ENCODE measurements around the gene TACR1.

TACR1 gene

DNA sequence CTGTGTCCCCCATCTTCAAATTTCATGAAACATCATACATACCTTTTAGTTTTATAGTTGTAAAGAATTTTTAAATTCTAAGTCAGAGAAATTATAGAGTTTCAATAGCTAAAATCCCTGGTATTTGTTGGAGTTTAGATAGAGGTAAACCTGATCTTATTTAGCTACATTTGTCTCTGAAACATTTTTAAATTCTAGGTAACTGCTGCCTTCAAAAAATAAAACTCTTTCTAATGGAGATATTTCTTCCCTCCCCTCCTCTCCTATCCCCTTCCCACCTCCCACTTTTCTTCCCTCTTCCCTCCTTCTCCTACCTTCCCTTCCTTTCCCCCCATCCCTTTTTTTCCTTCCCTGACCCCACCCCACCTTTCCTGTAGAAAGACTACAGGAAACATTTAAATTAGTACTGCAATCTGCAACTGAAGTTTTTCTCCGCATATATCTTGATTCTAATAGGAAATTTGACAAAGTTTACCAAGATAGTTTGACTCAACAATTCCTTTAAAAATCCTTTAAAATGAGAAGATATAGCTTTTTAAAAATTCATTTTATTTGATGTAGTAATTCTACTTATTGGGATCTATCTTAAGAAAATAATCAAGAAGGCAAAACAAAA, 4.1 kb downstream of the TACR1 start:
- no peak overlapping the region for H3K4me3 ChIP-seq (ENCODE audit: control insufficient read depth, low read depth, low read length)
- DNase-seq (ENCODE audit: low read depth): no peak
- TF ChIP-seq, protein P1, sequence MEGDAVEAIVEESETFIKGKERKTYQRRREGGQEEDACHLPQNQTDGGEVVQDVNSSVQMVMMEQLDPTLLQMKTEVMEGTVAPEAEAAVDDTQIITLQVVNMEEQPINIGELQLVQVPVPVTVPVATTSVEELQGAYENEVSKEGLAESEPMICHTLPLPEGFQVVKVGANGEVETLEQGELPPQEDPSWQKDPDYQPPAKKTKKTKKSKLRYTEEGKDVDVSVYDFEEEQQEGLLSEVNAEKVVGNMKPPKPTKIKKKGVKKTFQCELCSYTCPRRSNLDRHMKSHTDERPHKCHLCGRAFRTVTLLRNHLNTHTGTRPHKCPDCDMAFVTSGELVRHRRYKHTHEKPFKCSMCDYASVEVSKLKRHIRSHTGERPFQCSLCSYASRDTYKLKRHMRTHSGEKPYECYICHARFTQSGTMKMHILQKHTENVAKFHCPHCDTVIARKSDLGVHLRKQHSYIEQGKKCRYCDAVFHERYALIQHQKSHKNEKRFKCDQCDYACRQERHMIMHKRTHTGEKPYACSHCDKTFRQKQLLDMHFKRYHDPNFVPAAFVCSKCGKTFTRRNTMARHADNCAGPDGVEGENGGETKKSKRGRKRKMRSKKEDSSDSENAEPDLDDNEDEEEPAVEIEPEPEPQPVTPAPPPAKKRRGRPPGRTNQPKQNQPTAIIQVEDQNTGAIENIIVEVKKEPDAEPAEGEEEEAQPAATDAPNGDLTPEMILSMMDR (conservative IDR thresholded peaks at IDR 0.05; ENCODE audit: control insufficient read depth, insufficient read depth, low read depth, low read length): no peak

DNA sequence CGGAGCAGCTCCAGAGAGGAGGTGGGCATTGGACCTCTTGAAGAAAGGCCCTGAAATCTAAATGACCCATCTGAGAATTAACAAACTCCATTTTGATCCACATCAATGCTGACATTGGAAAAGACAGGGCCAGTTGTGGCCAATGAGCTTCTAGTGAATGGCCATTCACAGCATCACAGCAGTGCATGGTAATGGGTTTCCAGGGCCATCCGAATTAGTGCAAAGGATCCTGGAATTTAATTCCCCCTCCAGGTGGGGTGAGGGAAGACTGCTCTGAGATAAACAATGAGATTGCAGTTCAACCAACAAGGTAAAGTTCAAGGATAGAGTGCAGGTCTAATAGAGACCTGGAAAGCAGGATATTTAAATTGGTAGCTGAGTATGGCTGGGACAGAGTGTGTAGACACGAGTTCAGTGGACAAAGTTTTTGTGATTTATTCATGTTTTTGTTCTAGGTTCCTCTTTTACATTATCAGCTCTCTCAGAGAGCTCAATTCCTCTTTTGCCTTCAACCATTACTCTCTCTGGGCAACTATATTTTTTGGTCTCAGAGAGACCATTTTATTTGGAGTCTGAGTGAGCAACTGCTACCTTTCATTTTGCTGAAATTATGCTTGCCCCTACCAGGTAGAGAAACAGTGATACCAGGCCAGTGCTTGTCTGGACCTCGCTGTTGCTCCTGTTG, 5.0 kb downstream of the TACR1 start:
- DNase-seq (ENCODE audit: low read depth): no peak
- TF ChIP-seq, protein P1 (conservative IDR thresholded peaks at IDR 0.05; ENCODE audit: control insufficient read depth, insufficient read depth, low read depth, low read length): no peak
- H3K4me3 ChIP-seq (ENCODE audit: control insufficient read depth, low read depth, low read length): no peak overlapping the region

DNA sequence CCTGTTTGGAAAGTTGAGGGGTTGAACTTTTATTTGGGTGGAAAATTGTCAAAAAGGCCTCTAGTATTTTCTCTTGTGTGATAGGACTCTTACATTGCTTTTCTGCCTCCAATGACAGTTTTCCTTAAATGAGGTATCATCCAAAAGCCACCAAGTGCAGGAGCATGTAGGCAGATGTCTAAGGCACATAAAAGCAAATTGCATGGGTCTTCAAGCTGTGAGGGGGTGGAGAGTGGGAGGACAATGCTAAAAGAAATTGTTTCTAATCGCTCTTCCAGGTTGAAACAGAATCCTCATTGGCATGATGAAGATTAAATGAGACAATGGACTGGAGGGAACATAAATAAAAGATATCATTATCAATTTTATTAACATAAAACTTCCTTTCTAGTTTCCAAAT, 6.8 kb downstream of the TACR1 start:
- no peak for DNase-seq (ENCODE audit: low read depth)
- no peak overlapping the region for H3K4me3 ChIP-seq (ENCODE audit: control insufficient read depth, low read depth, low read length)
- TF ChIP-seq, protein P1 (conservative IDR thresholded peaks at IDR 0.05; ENCODE audit: control insufficient read depth, insufficient read depth, low read depth, low read length): no peak

DNA sequence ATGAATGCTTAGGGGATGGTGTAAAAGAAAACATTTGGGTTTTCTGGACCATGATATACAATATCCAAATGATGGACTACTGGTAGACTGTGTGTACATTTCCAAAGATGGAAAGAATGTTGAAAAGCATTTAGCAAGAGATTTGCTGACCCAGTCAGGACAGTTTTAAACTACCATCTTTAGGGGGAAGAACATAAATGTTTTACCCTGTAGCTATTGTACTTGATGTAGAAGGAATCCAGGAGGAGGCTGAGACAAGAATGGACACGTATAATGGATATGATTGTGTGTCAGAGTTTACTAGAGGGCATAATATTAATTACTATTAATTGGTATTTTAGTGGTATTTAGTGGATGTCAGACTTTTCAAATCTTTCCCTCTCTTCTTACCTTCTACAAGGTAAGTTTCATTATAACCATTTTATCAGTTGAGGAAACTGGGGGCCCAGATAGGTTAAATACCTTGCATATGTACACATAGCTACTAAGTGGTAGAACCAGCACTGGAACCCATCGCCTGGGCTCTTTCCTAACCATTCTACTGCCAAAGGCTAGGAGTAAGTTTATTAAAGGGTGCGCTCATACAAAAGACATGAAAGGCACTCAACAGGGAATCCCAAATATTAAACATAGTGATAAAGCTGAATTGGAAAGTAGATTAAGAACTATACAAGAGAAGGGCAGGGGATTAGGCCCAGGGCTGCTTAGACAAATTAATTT, 8.9 kb downstream of the TACR1 start:
- no peak for DNase-seq (ENCODE audit: low read depth)
- no peak overlapping the region for H3K4me3 ChIP-seq (ENCODE audit: control insufficient read depth, low read depth, low read length)
- TF ChIP-seq, protein P1 (conservative IDR thresholded peaks at IDR 0.05; ENCODE audit: control insufficient read depth, insufficient read depth, low read depth, low read length): no peak

DNA sequence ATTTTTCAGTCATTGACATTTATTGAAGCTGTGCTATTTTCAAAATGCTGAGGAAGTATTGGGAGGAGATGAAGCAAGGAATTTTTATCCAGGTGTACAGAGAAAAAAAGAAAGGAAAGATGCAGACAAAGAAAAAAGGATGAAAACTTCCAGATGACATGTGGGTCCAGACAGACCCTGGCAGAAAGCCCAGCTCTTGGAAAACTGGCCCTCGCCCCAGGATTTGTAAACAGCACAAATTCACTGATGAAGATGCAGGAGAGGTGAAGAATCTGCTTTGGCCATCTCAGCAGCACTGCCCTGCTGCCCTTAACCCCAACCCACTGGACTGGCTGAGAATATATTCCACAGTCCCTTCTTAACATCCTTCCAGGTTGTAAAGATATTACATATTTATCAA, 12.5 kb downstream of the TACR1 start:
- DNase-seq (ENCODE audit: low read depth): peak; percentile 13
- H3K4me3 ChIP-seq (ENCODE audit: control insufficient read depth, low read depth, low read length): no peak overlapping the region

DNA sequence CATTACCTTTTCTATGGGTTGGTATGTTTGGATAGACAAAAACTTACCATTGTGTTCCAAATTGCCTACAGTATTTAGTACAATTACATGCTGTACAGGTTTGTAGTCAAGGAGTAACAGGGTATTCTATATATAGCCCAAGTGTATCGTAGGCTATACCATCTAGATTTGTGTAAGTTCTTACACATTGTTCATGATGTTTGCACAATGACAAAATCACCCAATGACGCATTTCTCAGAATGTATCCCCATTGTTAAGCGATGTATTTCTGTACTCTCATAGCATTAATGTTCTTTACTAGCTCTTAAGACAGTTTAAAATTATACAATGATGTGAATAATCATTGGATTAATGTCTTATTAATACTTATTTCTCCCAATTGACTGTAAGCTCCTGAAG, 16.7 kb downstream of the TACR1 start:
- H3K4me3 ChIP-seq (ENCODE audit: control insufficient read depth, low read depth, low read length): no peak overlapping the region
- DNase-seq (ENCODE audit: low read depth): no peak
- TF ChIP-seq, protein P1 (conservative IDR thresholded peaks at IDR 0.05; ENCODE audit: control insufficient read depth, insufficient read depth, low read depth, low read length): no peak

More for the DNA sequence above, 12.5 kb downstream of the TACR1 start:
- TF ChIP-seq, protein P1 (conservative IDR thresholded peaks at IDR 0.05; ENCODE audit: control insufficient read depth, insufficient read depth, low read depth, low read length): no peak
